ENCODE measurements around the gene CNOT11. TPM values are rescaled to one million over a fixed set of nuclear protein-coding genes. Genes with fewer than 3 reads are reported as not detected.

Gene CNOT11
- total RNA-seq: 13.3 and 14.0 TPM in 2 replicates

DNA sequence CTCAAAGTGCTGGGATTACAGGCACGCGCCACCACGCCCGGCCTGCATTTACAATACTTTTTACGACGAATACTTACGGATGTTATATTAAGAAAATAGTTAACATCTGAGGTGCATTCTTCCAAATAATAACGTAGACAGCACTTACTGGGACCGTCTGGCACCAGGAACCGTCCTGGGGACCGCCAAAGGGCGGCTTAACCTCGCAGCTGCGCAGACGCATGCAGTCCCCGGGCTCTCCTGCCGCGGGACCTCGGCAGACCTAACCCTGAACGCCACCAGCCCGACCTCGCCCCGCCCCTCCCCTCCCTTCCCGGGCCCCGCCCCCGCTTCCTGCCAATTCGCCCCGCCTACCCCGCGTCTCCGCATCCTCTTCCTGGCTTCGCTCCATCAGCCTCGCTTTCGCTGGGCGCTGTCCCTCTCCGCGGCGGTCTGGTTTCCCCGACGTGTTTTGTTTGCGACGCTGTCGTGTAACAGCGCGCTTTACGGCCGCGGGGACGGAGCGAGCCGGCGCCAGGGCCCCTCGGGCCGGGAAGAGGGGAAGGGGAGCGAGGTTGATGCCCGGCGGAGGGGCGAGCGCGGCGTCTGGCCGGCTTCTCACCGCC, at the start of gene CNOT11:
Gene CNOT11 (plus strand): TSS at position 479 of the 605 bp plus-strand sequence. CDS start 79 bp downstream, at position 558.

DNA sequence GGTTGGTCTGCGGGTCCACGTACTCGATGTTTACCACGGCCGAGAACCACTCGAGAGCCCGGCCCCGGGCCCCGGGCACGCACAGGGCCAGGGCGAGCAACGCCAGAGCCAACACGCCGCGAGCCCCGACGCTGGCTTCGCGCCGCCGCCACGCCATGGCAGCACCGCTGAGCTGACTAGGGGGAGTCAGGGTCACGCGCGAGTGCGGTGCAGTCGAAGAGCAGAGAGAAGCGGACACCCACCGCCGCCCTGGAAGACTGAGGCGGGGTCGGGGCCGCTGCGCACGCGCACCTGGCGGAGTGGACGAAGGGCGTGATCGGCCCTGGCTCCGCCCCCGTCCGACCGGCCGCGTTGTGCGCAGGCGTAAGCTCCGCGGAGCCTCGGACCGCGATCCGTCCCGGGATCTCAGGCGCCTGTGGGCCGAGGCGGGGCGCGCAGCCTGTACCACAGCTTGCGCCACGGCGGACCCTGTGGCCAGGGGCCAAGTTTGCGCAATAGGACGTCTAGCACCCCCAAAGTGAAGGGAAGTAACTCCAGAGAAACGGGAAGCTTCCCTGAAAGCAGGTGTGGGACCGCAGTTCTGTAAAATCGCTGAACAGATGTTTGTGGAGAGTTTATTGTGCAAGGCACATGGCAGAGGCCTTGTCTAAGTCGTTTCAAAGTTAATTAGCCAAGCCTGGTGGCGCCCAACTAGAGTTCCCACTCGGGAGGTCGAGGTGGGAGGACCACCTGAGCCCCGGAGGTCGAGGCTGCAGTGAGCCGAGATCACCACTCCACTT, 55.9 kb downstream of the CNOT11 start, which contains the start of gene RNF149:
Gene RNF149 (minus strand): TSS at position 270 of the 779 bp plus-strand sequence. CDS start 113 bp downstream, at position 157.

Other genes starting within 250 kb of the CNOT11 start
- gene TBC1D8, start 101.5 kb upstream of the CNOT11 start, total RNA-seq: 54.1 and 92.5 TPM in 2 replicates
- gene RNF149, start 55.8 kb downstream of the CNOT11 start, total RNA-seq: 32.4 and 43.9 TPM in 2 replicates
- 0.06 and 0.65 TPM in 2 replicates for gene CREG2, start 134.6 kb downstream of the CNOT11 start, total RNA-seq
- gene RFX8, start 222.2 kb downstream of the CNOT11 start, total RNA-seq: 0.49 and 0.50 TPM in 2 replicates